ENCODE results near the gene TPSB2.

Gene TPSB2

DNA sequence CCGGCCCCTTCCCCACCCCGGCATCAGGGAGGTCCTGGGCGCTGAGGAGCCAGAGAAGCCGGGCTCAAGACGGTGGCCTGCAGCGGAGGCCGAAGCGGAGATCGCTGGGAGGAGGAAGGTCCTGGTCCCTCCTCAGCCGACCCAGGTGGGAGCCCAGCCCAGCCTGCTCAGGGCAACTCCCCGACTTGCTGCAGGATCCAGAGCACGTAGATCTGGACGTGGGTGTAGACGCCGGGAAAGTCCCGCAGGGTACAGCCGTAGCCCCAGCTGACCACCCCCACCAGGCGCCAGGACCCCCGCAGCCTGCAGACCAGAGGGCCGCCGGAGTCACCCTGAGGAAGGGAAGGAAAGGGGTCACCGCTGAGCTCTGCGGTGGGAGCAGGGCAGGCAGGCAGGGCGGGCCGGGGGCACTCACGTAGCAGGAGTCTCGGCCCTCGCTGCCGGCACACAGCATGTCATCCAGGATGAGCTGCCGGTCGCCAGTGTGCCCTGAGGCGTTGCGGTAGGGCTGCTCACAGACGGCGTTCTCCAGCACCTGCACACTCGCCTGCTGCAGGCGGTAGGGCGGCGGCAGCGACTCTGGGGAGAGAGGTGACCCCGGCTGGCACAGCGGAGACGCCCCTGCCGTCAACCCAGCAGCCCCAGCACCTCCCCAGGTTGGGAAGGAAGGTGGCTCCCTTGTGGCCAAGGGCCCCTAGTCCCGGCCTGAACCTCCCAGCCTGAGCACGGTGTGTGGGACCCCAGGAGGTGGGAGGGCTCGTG lies 31.3 kb upstream of the TPSB2 start:
- TF ChIP-seq EP300 (IDR thresholded peaks at IDR 0.05; ENCODE audit: borderline replicate concordance) = no peak
- no peak for TF ChIP-seq CEBPB (IDR thresholded peaks at IDR 0.05)
- TF ChIP-seq TAF1 (IDR thresholded peaks at IDR 0.05; ENCODE audit: low read depth) = no peak
- no peak for TF ChIP-seq TEAD4 (IDR thresholded peaks at IDR 0.05)
- TF ChIP-seq REST (IDR thresholded peaks at IDR 0.05; ENCODE audit: low read depth) = no peak
- no peak for TF ChIP-seq YY1 (IDR thresholded peaks at IDR 0.05; ENCODE audit: low read depth)
- no peak for TF ChIP-seq FOXM1 (IDR thresholded peaks at IDR 0.05; ENCODE audit: borderline replicate concordance, low read depth)
- no peak for TF ChIP-seq EGR1 (IDR thresholded peaks at IDR 0.05)
- TF ChIP-seq NFIC (IDR thresholded peaks at IDR 0.05) = no peak
- TF ChIP-seq, protein P1, sequence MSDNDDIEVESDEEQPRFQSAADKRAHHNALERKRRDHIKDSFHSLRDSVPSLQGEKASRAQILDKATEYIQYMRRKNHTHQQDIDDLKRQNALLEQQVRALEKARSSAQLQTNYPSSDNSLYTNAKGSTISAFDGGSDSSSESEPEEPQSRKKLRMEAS (IDR thresholded peaks at IDR 0.05) = no peak
- TF ChIP-seq ZBTB7A (IDR thresholded peaks at IDR 0.05; ENCODE audit: low read depth) = no peak
- TF ChIP-seq TCF12 (IDR thresholded peaks at IDR 0.05; ENCODE audit: low read depth) = no peak
- TF ChIP-seq CREB1 (IDR thresholded peaks at IDR 0.05; ENCODE audit: low read depth) = no peak
- TF ChIP-seq, protein P2, sequence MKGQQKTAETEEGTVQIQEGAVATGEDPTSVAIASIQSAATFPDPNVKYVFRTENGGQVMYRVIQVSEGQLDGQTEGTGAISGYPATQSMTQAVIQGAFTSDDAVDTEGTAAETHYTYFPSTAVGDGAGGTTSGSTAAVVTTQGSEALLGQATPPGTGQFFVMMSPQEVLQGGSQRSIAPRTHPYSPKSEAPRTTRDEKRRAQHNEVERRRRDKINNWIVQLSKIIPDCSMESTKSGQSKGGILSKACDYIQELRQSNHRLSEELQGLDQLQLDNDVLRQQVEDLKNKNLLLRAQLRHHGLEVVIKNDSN (IDR thresholded peaks at IDR 0.05) = no peak
- no peak for TF ChIP-seq RAD21 (IDR thresholded peaks at IDR 0.05; ENCODE audit: low read depth)

DNA sequence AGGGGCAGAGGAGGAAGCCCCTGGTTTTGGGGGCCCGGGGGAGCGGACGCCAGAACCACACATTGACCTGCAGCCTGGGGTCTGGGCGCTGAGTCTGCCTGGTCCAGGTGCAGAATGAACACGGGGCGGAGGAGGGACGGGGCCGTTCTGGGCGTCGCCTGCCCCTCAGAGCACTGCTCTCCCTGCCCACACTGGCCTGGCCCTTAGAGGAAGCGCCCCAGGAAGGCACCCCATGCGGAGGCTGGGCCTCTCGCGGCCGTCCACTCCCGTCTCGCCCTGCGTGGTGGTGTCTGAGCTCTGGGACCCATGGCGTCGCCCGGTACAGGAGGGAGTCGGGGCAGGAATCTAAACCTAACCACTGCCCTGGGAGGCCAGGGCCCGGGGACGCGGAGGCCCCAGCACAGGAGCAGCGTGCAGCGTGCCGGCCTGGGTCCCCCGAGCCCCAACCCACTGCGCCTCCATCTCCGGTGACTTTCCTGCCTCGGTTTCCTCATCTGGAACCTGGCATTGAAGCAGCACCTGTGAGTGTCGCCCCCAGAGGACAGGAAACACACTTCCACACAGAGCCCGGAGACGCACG lies 30.2 kb upstream of the TPSB2 start:
- TF ChIP-seq YY1 (IDR thresholded peaks at IDR 0.05; ENCODE audit: low read depth) (no peak), REST (IDR thresholded peaks at IDR 0.05; ENCODE audit: low read depth) (no peak), TAF1 (IDR thresholded peaks at IDR 0.05; ENCODE audit: low read depth) (no peak), TEAD4 (IDR thresholded peaks at IDR 0.05) (no peak), ZBTB7A (IDR thresholded peaks at IDR 0.05; ENCODE audit: low read depth) (no peak), CREB1 (IDR thresholded peaks at IDR 0.05; ENCODE audit: low read depth) (no peak)
- TF ChIP-seq, protein P2 (IDR thresholded peaks at IDR 0.05) = no peak

DNA sequence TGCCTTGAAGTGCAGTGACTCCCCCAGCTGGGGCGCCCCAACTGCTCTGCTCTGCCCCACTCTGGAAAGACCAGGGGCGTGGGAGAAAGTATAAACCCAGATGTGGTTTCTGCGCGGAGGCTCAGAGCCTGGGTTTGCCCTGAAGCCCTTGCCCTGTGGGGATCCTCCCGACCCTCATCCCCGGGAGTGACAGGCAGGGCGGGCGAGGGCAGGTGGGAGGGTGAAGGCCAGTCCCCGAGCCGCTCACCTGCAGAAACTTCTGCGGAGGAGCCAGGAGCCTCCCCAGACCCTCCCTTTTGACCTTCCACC lies 29.7 kb upstream of the TPSB2 start:
- TF ChIP-seq REST (IDR thresholded peaks at IDR 0.05; ENCODE audit: low read depth) (no peak), YY1 (IDR thresholded peaks at IDR 0.05; ENCODE audit: low read depth) (no peak), TEAD4 (IDR thresholded peaks at IDR 0.05) (no peak), NFIC (IDR thresholded peaks at IDR 0.05) (no peak), CEBPB (IDR thresholded peaks at IDR 0.05) (no peak), FOXM1 (IDR thresholded peaks at IDR 0.05; ENCODE audit: borderline replicate concordance, low read depth) (no peak), ZBTB7A (IDR thresholded peaks at IDR 0.05; ENCODE audit: low read depth) (no peak)
- TF ChIP-seq, protein P2 (IDR thresholded peaks at IDR 0.05) = no peak

Data from Ishikawa (cell line).